ENCODE data around the gene CDK2AP2. TPM values are rescaled to one million over a fixed set of nuclear protein-coding genes. Genes with fewer than 3 reads are reported as not detected.

Gene CDK2AP2
- total and polyA plus RNA-seq, 10 of the 15 experiments (the other 5 are each of a cell fraction or from before 2014, with no cell fraction given), result 8.0 to 177 (median 40.9) TPM

DNA sequence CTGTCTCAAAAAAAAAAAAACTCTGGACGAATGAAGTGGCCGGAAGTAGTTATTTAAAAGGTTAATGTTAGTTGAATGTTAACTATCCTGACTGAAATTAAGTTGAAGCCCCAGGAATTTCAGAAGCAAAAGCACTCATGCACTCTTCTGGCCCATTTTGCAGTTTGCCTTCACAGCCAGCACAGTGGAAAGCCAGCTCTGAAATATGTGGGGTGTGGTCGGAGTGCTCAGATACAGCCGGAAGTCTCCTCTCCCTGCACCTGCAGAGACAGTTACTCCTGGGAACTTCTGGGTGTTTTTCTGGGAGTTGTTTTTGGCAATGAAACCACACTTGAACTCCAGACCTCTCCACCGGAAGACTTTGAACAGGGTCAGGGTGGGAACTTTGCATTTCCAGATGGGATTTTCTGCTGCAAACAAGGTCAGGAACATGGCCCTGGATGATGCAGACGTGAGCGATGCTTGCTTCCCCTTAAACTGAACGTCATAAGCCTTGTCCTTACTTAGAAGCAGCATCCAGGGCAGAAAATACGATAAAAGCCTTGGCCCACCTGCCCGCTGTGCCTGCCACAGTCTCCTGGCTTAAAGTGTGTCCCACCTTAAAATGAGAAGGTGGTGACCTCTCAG is 36.8 kb upstream of the CDK2AP2 start (continued):
- TF ChIP-seq, protein P1, sequence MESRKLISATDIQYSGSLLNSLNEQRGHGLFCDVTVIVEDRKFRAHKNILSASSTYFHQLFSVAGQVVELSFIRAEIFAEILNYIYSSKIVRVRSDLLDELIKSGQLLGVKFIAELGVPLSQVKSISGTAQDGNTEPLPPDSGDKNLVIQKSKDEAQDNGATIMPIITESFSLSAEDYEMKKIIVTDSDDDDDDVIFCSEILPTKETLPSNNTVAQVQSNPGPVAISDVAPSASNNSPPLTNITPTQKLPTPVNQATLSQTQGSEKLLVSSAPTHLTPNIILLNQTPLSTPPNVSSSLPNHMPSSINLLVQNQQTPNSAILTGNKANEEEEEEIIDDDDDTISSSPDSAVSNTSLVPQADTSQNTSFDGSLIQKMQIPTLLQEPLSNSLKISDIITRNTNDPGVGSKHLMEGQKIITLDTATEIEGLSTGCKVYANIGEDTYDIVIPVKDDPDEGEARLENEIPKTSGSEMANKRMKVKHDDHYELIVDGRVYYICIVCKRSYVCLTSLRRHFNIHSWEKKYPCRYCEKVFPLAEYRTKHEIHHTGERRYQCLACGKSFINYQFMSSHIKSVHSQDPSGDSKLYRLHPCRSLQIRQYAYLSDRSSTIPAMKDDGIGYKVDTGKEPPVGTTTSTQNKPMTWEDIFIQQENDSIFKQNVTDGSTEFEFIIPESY (IDR thresholded peaks at IDR 0.05), result no peak
- TF ChIP-seq SMARCA5 (IDR thresholded peaks at IDR 0.05) (no peak), GATAD2B (conservative IDR thresholded peaks at IDR 0.05; ENCODE audit: low read depth) (no peak), TCF12 (IDR thresholded peaks at IDR 0.05; ENCODE audit: low read depth, low read length) (no peak)
- TF ChIP-seq, protein P2, sequence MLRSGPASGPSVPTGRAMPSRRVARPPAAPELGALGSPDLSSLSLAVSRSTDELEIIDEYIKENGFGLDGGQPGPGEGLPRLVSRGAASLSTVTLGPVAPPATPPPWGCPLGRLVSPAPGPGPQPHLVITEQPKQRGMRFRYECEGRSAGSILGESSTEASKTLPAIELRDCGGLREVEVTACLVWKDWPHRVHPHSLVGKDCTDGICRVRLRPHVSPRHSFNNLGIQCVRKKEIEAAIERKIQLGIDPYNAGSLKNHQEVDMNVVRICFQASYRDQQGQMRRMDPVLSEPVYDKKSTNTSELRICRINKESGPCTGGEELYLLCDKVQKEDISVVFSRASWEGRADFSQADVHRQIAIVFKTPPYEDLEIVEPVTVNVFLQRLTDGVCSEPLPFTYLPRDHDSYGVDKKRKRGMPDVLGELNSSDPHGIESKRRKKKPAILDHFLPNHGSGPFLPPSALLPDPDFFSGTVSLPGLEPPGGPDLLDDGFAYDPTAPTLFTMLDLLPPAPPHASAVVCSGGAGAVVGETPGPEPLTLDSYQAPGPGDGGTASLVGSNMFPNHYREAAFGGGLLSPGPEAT (IDR thresholded peaks at IDR 0.05; ENCODE audit: low read depth), result no peak

DNA sequence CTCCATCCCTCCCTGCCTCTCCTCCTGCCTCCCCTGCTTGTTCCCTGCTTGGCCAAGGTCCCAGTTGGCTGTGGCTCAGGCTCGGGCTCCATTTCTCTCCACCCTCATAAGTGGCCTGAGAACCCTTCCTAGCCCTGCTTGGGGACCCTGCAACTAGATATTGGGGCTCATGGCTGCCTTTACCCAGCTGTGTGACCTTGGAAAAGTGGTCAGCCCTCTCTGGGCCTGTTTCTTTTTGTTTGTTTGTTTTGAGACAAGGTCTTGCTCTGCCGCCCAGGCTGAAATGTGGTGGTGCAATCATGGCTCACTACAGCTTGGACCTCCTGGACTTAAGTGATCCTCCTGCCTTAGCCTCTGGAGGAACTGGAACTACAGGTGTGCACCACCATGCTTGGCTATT is 35.6 kb upstream of the CDK2AP2 start:
- ChIA-PET CTCF (interaction anchor here (0.6 kb wide), 1 partner anchor 141 kb away, joined by 3 read pairs; no protein-coding TSS in a partner anchor), SMC1A (ENCODE audit: uncharacterized antibody, unreplicated experiment) (no interaction called here), RAD21 (ENCODE audit: unreplicated experiment) (no interaction called here), POLR2A (no interaction called here)
- H4K20me1 ChIP-seq (ENCODE audit: control insufficient read depth, insufficient read depth), result no peaks in the 10 kb centered on the region
- BruUV-seq (replicated peaks), result no TSS peak
- H3K4me2 ChIP-seq (ENCODE audit: control insufficient read depth, insufficient read depth), result no peak overlapping the region
- 48% methylated on average over 2 of the region's 2 CpGs for WGBS (ENCODE audit: insufficient coverage, insufficient replicate concordance, low lambda C conversion rate, missing lambda C conversion rate)
- in situ Hi-C loops (cut with MboI), result no loop called here
- TF ChIP-seq NFYB (IDR thresholded peaks at IDR 0.05; ENCODE audit: insufficient read depth, low read depth, low read length) (no peak), TBL1XR1 (IDR thresholded peaks at IDR 0.05; ENCODE audit: low read depth, low read length) (no peak), RELA (IDR thresholded peaks at IDR 0.05; ENCODE audit: borderline replicate concordance, partially characterized antibody) (no peak), TARDBP (IDR thresholded peaks at IDR 0.05; ENCODE audit: borderline replicate concordance) (no peak), CEBPB (IDR thresholded peaks at IDR 0.05; ENCODE audit: borderline replicate concordance in 1 of 2, low read depth in 2 of 2, low read length in 2 of 2) (no peak), HDAC6 (IDR thresholded peaks at IDR 0.05; ENCODE audit: unreplicated experiment) (no peak)
- TF ChIP-seq, protein P3, sequence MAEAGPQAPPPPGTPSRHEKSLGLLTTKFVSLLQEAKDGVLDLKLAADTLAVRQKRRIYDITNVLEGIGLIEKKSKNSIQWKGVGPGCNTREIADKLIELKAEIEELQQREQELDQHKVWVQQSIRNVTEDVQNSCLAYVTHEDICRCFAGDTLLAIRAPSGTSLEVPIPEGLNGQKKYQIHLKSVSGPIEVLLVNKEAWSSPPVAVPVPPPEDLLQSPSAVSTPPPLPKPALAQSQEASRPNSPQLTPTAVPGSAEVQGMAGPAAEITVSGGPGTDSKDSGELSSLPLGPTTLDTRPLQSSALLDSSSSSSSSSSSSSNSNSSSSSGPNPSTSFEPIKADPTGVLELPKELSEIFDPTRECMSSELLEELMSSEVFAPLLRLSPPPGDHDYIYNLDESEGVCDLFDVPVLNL (IDR thresholded peaks at IDR 0.05; ENCODE audit: low read depth, low read length), result no peak
- no peak overlapping the region for H3K9ac ChIP-seq (ENCODE audit: control insufficient read depth, insufficient read depth, low read length)
- no peak for DNase-seq (ENCODE audit: low read depth, low spot score)
- no peaks in the 10 kb centered on the region for H3K79me2 ChIP-seq (ENCODE audit: control insufficient read depth, insufficient read depth, low read length)
- H3K27ac ChIP-seq (ENCODE audit: control insufficient read depth, insufficient read depth), result no peak overlapping the region
- H3K9me3 ChIP-seq (replicated peaks; ENCODE audit: control insufficient read depth, insufficient read depth, low read length), result no peaks in the 10 kb centered on the region; the same call in 2 of the 3 replicates
- intact Hi-C loops (cut with micrococcal nuclease; ENCODE audit: unreplicated experiment), result no loop called here
- FAIRE-seq, result no peak
- no peaks in the 10 kb centered on the region for H3K4me1 ChIP-seq (ENCODE audit: control insufficient read depth, insufficient read depth, low read length)
- no peak for ATAC-seq
- no peak overlapping the region for H2AFZ ChIP-seq (ENCODE audit: control insufficient read depth, low read depth, low read length)
- H3K27me3 ChIP-seq (replicated peaks in 1 of 2; ENCODE audit: control insufficient read depth in 2 of 2, insufficient read depth in 2 of 2, low read length in 1 of 2), result no peaks in the 10 kb centered on the region; a peak in 1 of 4 replicates
- H3K4me3 ChIP-seq, result no peak overlapping the region
- H3K36me3 ChIP-seq (ENCODE audit: control insufficient read depth in 2 of 2, insufficient read depth in 2 of 2, low read length in 1 of 2), result no peaks in the 10 kb centered on the region

All from GM12878 (cell line).